ENCODE results near the gene LMTK2.

LMTK2 gene

GRCh38 chr7:98073047-98073446, 33.6 kb upstream of the LMTK2 start:
- Histone ChIP-seq H3K79me2 (ENCODE audit: insufficient read depth, low read length) (no peaks in the 10 kb centered on the region), H3K4me1 (ENCODE audit: insufficient read depth, low read length) (no peaks in the 10 kb centered on the region), H3K4me2 (ENCODE audit: insufficient read depth, low read length) (no peak overlapping the region), H3K9me3 (ENCODE audit: insufficient read depth, low read length, severe bottlenecking) (no peaks in the 10 kb centered on the region), H4K20me1 (ENCODE audit: insufficient read depth, low read length) (no peaks in the 10 kb centered on the region), H3K27me3 (ENCODE audit: insufficient read depth, low read length, poor library complexity) (no peaks in the 10 kb centered on the region), H2AFZ (ENCODE audit: low read depth, low read length) (no peak overlapping the region), H3K4me3 (ENCODE audit: low read depth in 1 of 2, low read length in 2 of 2) (no peak overlapping the region), H3K9ac (ENCODE audit: low read depth, low read length) (no peak overlapping the region), H3K36me3 (ENCODE audit: insufficient read depth, low read length) (no peaks in the 10 kb centered on the region), H3K27ac (ENCODE audit: low read length) (no peak overlapping the region)
- ATAC-seq (ENCODE audit: insufficient read depth, low read depth): no peak
- DNase-seq: no peak
- TF ChIP-seq EZH2 (IDR thresholded peaks at IDR 0.05; ENCODE audit: borderline replicate concordance, low read depth, low read length, severe bottlenecking): no peak
- TF ChIP-seq, protein P1, sequence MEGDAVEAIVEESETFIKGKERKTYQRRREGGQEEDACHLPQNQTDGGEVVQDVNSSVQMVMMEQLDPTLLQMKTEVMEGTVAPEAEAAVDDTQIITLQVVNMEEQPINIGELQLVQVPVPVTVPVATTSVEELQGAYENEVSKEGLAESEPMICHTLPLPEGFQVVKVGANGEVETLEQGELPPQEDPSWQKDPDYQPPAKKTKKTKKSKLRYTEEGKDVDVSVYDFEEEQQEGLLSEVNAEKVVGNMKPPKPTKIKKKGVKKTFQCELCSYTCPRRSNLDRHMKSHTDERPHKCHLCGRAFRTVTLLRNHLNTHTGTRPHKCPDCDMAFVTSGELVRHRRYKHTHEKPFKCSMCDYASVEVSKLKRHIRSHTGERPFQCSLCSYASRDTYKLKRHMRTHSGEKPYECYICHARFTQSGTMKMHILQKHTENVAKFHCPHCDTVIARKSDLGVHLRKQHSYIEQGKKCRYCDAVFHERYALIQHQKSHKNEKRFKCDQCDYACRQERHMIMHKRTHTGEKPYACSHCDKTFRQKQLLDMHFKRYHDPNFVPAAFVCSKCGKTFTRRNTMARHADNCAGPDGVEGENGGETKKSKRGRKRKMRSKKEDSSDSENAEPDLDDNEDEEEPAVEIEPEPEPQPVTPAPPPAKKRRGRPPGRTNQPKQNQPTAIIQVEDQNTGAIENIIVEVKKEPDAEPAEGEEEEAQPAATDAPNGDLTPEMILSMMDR (IDR thresholded peaks at IDR 0.05; ENCODE audit: borderline replicate concordance, extremely low read depth, low read length, poor library complexity, severe bottlenecking): no peak

DNA sequence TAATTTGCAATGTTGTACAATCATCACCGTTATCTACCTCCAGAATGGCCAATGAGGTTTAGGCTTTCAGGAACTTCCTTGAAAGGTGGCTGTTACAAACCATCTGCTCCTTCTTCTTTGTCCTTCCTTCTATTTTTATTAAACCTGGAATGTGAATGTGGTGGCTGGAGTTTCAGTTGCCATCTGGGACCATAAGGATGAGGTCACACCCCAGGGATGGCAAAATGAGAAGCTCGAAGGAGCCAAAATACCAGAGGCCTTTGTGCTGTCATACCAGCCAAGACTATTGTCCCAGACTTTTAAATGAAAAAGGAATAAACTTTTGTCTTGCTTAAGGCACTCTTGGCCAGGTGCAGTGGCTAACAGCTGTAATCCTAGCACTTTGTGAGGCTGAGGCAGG, 30.9 kb upstream of the LMTK2 start:
- no peak overlapping the region for H3K27ac ChIP-seq (ENCODE audit: low read length)
- no peak overlapping the region for H3K9ac ChIP-seq (ENCODE audit: low read depth, low read length)
- H3K4me2 ChIP-seq (ENCODE audit: insufficient read depth, low read length): no peak overlapping the region
- no peak overlapping the region for H2AFZ ChIP-seq (ENCODE audit: low read depth, low read length)
- H3K27me3 ChIP-seq (ENCODE audit: insufficient read depth, low read length, poor library complexity): no peaks in the 10 kb centered on the region
- no peaks in the 10 kb centered on the region for H4K20me1 ChIP-seq (ENCODE audit: insufficient read depth, low read length)
- no peaks in the 10 kb centered on the region for H3K9me3 ChIP-seq (ENCODE audit: insufficient read depth, low read length, severe bottlenecking)
- H3K4me1 ChIP-seq (ENCODE audit: insufficient read depth, low read length): no peaks in the 10 kb centered on the region
- no peak for DNase-seq
- no peaks in the 10 kb centered on the region for H3K79me2 ChIP-seq (ENCODE audit: insufficient read depth, low read length)
- no peak overlapping the region for H3K4me3 ChIP-seq (ENCODE audit: low read depth in 1 of 2, low read length in 2 of 2)
- TF ChIP-seq EZH2 (IDR thresholded peaks at IDR 0.05; ENCODE audit: borderline replicate concordance, low read depth, low read length, severe bottlenecking): no peak
- TF ChIP-seq, protein P1 (IDR thresholded peaks at IDR 0.05; ENCODE audit: borderline replicate concordance, extremely low read depth, low read length, poor library complexity, severe bottlenecking): no peak
- no peak for ATAC-seq (ENCODE audit: insufficient read depth, low read depth)
- no peaks in the 10 kb centered on the region for H3K36me3 ChIP-seq (ENCODE audit: insufficient read depth, low read length)

- no peak overlapping the region for H3K27ac ChIP-seq (ENCODE audit: low read length)
- no peak for ATAC-seq (ENCODE audit: insufficient read depth, low read depth)
- no peak overlapping the region for H3K4me2 ChIP-seq (ENCODE audit: insufficient read depth, low read length)
Measured at GRCh38 chr7:98077762-98078161, 28.9 kb upstream of the LMTK2 start.

More at GRCh38 chr7:98077762-98078161, 28.9 kb upstream of the LMTK2 start:
- Histone ChIP-seq H3K9me3 (ENCODE audit: insufficient read depth, low read length, severe bottlenecking) (no peaks in the 10 kb centered on the region), H3K9ac (ENCODE audit: low read depth, low read length) (no peak overlapping the region), H3K27me3 (ENCODE audit: insufficient read depth, low read length, poor library complexity) (no peaks in the 10 kb centered on the region), H3K4me3 (ENCODE audit: low read depth in 1 of 2, low read length in 2 of 2) (no peak overlapping the region), H4K20me1 (ENCODE audit: insufficient read depth, low read length) (no peaks in the 10 kb centered on the region), H3K36me3 (ENCODE audit: insufficient read depth, low read length) (no peaks in the 10 kb centered on the region), H3K4me1 (ENCODE audit: insufficient read depth, low read length) (no peaks in the 10 kb centered on the region), H3K79me2 (ENCODE audit: insufficient read depth, low read length) (no peaks in the 10 kb centered on the region), H2AFZ (ENCODE audit: low read depth, low read length) (no peak overlapping the region)
- TF ChIP-seq, protein P1 (IDR thresholded peaks at IDR 0.05; ENCODE audit: borderline replicate concordance, extremely low read depth, low read length, poor library complexity, severe bottlenecking): no peak
- TF ChIP-seq EZH2 (IDR thresholded peaks at IDR 0.05; ENCODE audit: borderline replicate concordance, low read depth, low read length, severe bottlenecking): no peak
- no peak for DNase-seq
